IMR-90 (cell line): ENCODE data around the gene INPP5A. TPM values are rescaled to one million over a fixed set of nuclear protein-coding genes. Genes with fewer than 3 reads are reported as not detected.

Experiments
- ATAC-seq: fragments of 200-7000 bp; cut with Tn5 transposase; 2 replicates; pipeline ENCODE4 v1.9.1; 2020; ENCODE audit warnings: low read depth, mild to moderate bottlenecking, moderate library complexity
- BruUV-seq: library from RNA; stranded (reverse); fragments of 400-500 nt; replicated peaks from 2 replicates; lab custom pipeline; 2021; lab: Mats Ljungman, UMichigan
- CTCF ChIA-PET: fragments of 300-600 bp; formaldehyde crosslinking; extraction: SDS; loops from one replicate; lab custom pipeline; 2021; ENCODE audit warnings: antibody characterized with exemption; lab: Yijun Ruan, JAX
- POLR2A ChIA-PET: fragments of 300-600 bp; sonication (Branson Sonifier 250); formaldehyde crosslinking; loops from one replicate; lab custom pipeline; 2022; ENCODE audit warnings: antibody characterized with exemption; ENCODE audit not compliant: unreplicated experiment; lab: Charles Lee
- DNase-seq: peaks from one replicate; pipeline ENCODE4 v3.0.0; 2013
- H2AFZ ChIP-seq: replicated peaks from 2 replicates; pipeline ENCODE3; 2013; ENCODE audit warnings: low read length, mild to moderate bottlenecking; ENCODE audit not compliant: poor library complexity
- H2AK5ac ChIP-seq: 2 replicates; pipeline ENCODE4 v1.6.1; 2013; ENCODE audit warnings: low read depth, low read length, inconsistent platforms
- H2AK9ac ChIP-seq: replicated peaks from 2 replicates; pipeline ENCODE3; 2013; ENCODE audit warnings: mild to moderate bottlenecking, low read depth, low read length, moderate library complexity; ENCODE audit not compliant: poor library complexity
- H2BK120ac ChIP-seq: 2 replicates; pipeline ENCODE4 v1.6.1; 2013; ENCODE audit warnings: low read depth, low read length, inconsistent platforms
- H2BK15ac ChIP-seq: 3 replicates; pipeline ENCODE4 v1.6.1; 2013; ENCODE audit warnings: low read depth, low read length, inconsistent platforms
- H2BK20ac ChIP-seq: 2 replicates; pipeline ENCODE4 v1.6.1; 2013; ENCODE audit warnings: low read depth, mild to moderate bottlenecking, inconsistent platforms, low read length, moderate library complexity
- H2BK5ac ChIP-seq: 2 replicates; pipeline ENCODE4 v1.6.1; 2013; ENCODE audit warnings: mild to moderate bottlenecking, low read depth, low read length, inconsistent platforms; ENCODE audit not compliant: poor library complexity, severe bottlenecking
- H3K14ac ChIP-seq: replicated peaks from 2 replicates; pipeline ENCODE4 v1.6.1; 2013; ENCODE audit warnings: low read depth, low read length, inconsistent platforms
- H3K18ac ChIP-seq: 2 replicates; pipeline ENCODE4 v1.6.1; 2013; ENCODE audit warnings: low read depth, low read length, control low read depth
- H3K23ac ChIP-seq: 2 replicates; pipeline ENCODE4 v1.6.1; 2013; ENCODE audit warnings: low read depth, low read length, inconsistent platforms
- H3K27ac ChIP-seq: 2 replicates; pipeline ENCODE4 v1.5.1; 2013; ENCODE audit warnings: mild to moderate bottlenecking, control low read depth, low read length; ENCODE audit not compliant: insufficient read depth
- H3K27me3 ChIP-seq: 2 replicates; pipeline ENCODE4 v1.6.1; 2013; ENCODE audit warnings: low read length; ENCODE audit not compliant: control insufficient read depth, insufficient read depth
- H3K36me3 ChIP-seq: 2 replicates; pipeline ENCODE4 v1.6.1; 2013; ENCODE audit warnings: low read length, mixed read lengths; ENCODE audit not compliant: control insufficient read depth, insufficient read depth
- H3K4ac ChIP-seq: 2 replicates; pipeline ENCODE4 v1.6.1; 2013; ENCODE audit warnings: low read depth, low read length, inconsistent platforms
- H3K4me1 ChIP-seq: 2 replicates; pipeline ENCODE4 v1.6.1; 2013; ENCODE audit warnings: low read length, mixed read lengths; ENCODE audit not compliant: control insufficient read depth, insufficient read depth
- H3K4me2 ChIP-seq: 2 replicates; pipeline ENCODE4 v1.6.1; 2013; ENCODE audit warnings: low read depth, mild to moderate bottlenecking, control low read depth, low read length, moderate library complexity
- H3K4me3 ChIP-seq: 2 replicates; pipeline ENCODE4 v1.5.1; 2013; ENCODE audit warnings: low read depth, mild to moderate bottlenecking, control low read depth, low read length, moderate library complexity; ENCODE audit not compliant: insufficient read depth
- H3K56ac ChIP-seq: 2 replicates; pipeline ENCODE4 v1.6.1; 2013; ENCODE audit warnings: low read length, inconsistent platforms; ENCODE audit not compliant: insufficient read depth; ENCODE audit errors: extremely low read depth
- H3K79me1 ChIP-seq, 2 experiments: 2 replicates each; pipeline ENCODE4 v1.6.1; 2013; ENCODE audit warnings: low read length in 2 of 2, inconsistent platforms in 1 of 2, low read depth in 1 of 2
- H3K9ac ChIP-seq: 2 replicates; pipeline ENCODE4 v1.6.1; 2013; ENCODE audit warnings: low read depth, low read length, control low read depth
- H3K9me1 ChIP-seq: 2 replicates; pipeline ENCODE4 v1.6.1; 2013; ENCODE audit warnings: low read length, inconsistent platforms; ENCODE audit not compliant: insufficient read depth
- H3K9me3 ChIP-seq: 2 replicates; pipeline ENCODE4 v1.6.1; 2013; ENCODE audit warnings: low read length; ENCODE audit not compliant: control insufficient read depth, insufficient read depth
- H4K20me1 ChIP-seq: 2 replicates; pipeline ENCODE4 v1.6.1; 2013; ENCODE audit warnings: low read length, inconsistent platforms; ENCODE audit not compliant: insufficient read depth
- H4K5ac ChIP-seq: 2 replicates; pipeline ENCODE4 v1.6.1; 2013; ENCODE audit warnings: mild to moderate bottlenecking, low read depth, low read length, control low read depth
- H4K8ac ChIP-seq, 2 experiments: 2 replicates each; pipeline ENCODE4 v1.6.1; 2013; ENCODE audit warnings: low read depth in 2 of 2, low read length in 2 of 2, control low read depth in 1 of 2, inconsistent platforms in 1 of 2
- H4K91ac ChIP-seq: 2 replicates; pipeline ENCODE4 v1.6.1; 2013; ENCODE audit warnings: low read depth, low read length, inconsistent platforms; ENCODE audit not compliant: insufficient read depth
- CEBPB ChIP-seq: IDR thresholded peaks from 2 replicates; pipeline ENCODE4 v1.6.1; 2012; ENCODE audit warnings: low read depth, low read length, improper control_type of control experiment
- CHD1 ChIP-seq: IDR thresholded peaks from 2 replicates; pipeline ENCODE4 v1.6.1; 2012; ENCODE audit warnings: low read depth, low read length, improper control_type of control experiment
- CTCF ChIP-seq: conservative IDR thresholded peaks from 2 replicates; pipeline ENCODE4 v1.5.1; 2012; ENCODE audit warnings: mild to moderate bottlenecking, low read depth, low read length, improper control_type of control experiment
- ELK1 ChIP-seq: fragments of 150-350 bp; IDR thresholded peaks from 2 replicates; pipeline ENCODE4 v1.6.1; 2016; ENCODE audit warnings: low read depth, mild to moderate bottlenecking, low read length, moderate library complexity, borderline replicate concordance
- MAFK ChIP-seq: IDR thresholded peaks from 2 replicates; pipeline ENCODE4 v1.6.1; 2012; ENCODE audit warnings: low read depth, low read length, improper control_type of control experiment
- MAZ ChIP-seq: IDR thresholded peaks from 2 replicates; pipeline ENCODE4 v1.6.1; 2012; ENCODE audit warnings: low read depth, mild to moderate bottlenecking, low read length, improper control_type of control experiment, moderate library complexity, borderline replicate concordance
- MXI1 ChIP-seq: IDR thresholded peaks from 2 replicates; pipeline ENCODE4 v1.6.1; 2012; ENCODE audit warnings: low read depth, mild to moderate bottlenecking, low read length, moderate library complexity, borderline replicate concordance
- NFE2L2 ChIP-seq: fragments of 150-350 bp; IDR thresholded peaks from 2 replicates; pipeline ENCODE4 v1.6.1; 2016; ENCODE audit warnings: low read depth, mild to moderate bottlenecking, low read length
- POLR2A ChIP-seq: IDR thresholded peaks from 2 replicates; pipeline ENCODE4 v1.6.1; 2012; ENCODE audit warnings: mild to moderate bottlenecking, low read depth, low read length
- RCOR1 ChIP-seq: IDR thresholded peaks from 2 replicates; pipeline ENCODE4 v1.6.1; 2012; ENCODE audit warnings: mild to moderate bottlenecking, low read length, improper control_type of control experiment; ENCODE audit not compliant: insufficient replicate concordance
- RFX5 ChIP-seq: IDR thresholded peaks from 2 replicates; pipeline ENCODE4 v1.8.0; 2012; ENCODE audit warnings: low read depth, mild to moderate bottlenecking, low read length, moderate library complexity
- SMC3 ChIP-seq: fragments of 150-350 bp; IDR thresholded peaks from 2 replicates; pipeline ENCODE4 v1.6.1; 2016; ENCODE audit warnings: low read depth, mild to moderate bottlenecking, antibody characterized with exemption, low read length, moderate library complexity
- WGBS, 2 experiments: methylation state at CpG; one replicate each; pipeline versions ENCODE4 v1.1.5 to v1.1.7; 2013; ENCODE audit warnings: missing lambda C conversion rate in 2 of 2; ENCODE audit not compliant: insufficient read length in 1 of 2; ENCODE audit errors: extremely low coverage in 2 of 2; 5-methylcytosine and 5-hydroxymethylcytosine counted together
- dilution Hi-C: fragments of 300-500 bp; cut with HindIII; formaldehyde crosslinking; loops from one replicate; pipeline ENCODE4 v1.14.3; 2018; ENCODE audit warnings: low sequenced_read_pairs; ENCODE audit not compliant: unreplicated experiment
- in situ Hi-C: fragments of 300-500 bp; cut with MboI; formaldehyde crosslinking; loops from 3 replicates; pipeline ENCODE4 v1.14.3; 2019; ENCODE audit warnings: low sequenced_read_pairs, inconsistent platforms, mixed read lengths
- intact Hi-C: fragments of 100-400 bp; cut with micrococcal nuclease; formaldehyde crosslinking; loops from 2 replicates; pipeline ENCODE4 v1.10.0; 2022
- polyA plus RNA-seq, 3 experiments: library from polyadenylated mRNA; depleted of rRNA; stranded (reverse); fragments of >200 nt; gene quantifications; 2 replicates each; pipeline ENCODE4 v1.2.3, GENCODE V29; 2012; ENCODE audit warnings: low replicate concordance in 1 of 3
- total RNA-seq: library from RNA; depleted of rRNA; stranded (reverse); fragments of >200 nt; gene quantifications from 2 replicates; pipeline ENCODE4 v1.2.3, GENCODE V29; 2012

Gene INPP5A
- total and polyA plus RNA-seq, 2 of the 4 experiments (the other 2 are of a cell fraction), result 21.4 to 36.7 TPM

DNA sequence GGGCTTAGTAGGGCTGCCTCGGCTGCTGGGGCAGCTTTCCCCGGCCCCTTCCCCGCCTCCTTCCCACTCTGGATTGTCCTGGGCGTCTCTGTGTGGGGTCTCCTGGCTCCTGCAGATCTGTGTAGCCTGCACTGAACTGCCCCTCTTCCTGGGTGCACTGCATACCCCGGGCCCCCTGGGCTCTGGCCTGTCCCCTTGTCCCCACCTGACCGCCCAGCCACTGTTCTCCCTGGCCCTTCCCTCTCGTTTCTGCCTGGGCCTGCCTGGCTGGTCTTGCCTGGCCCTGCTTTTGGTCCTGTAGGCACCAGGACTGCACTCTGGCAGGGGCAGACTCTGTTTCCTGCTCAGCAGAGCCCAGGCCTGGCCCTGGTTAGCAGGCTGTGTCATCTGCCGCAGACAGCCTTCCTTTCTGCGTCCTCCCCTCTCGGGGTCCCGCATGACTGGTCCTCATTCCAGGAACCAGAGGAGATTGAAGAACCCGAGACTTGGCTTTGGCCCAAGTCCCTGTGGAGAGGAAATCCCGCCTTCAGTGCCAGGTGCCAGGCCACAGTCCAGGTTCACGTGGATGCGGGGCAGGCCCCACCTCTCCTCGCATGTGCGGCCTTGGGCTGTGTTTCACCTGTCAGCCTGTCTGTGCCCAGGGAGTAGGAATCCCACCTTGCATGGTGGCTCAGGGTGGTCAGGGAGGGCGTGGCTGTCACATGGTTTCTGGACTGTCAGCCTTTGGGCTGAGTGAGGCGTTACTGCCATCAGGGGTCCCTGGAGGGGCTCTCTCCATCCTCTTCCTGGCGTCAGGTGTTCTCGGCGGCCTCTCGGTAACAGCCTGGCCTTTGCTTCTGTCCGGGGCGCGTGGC is 9.2 kb downstream of the INPP5A start (continued):
- TF ChIP-seq CHD1 (no peak), MAZ (no peak), CEBPB (no peak), SMC3 (no peak), RCOR1 (no peak)

GRCh38 chr10:132547421-132547861 is 9.9 kb downstream of the INPP5A start:
- Histone ChIP-seq H3K9me3 (no peaks in the 10 kb centered on the region), H3K23ac (no peak overlapping the region), H3K4ac (no peak overlapping the region), H4K91ac (no peak overlapping the region), H4K8ac (no peak overlapping the region), H4K5ac (no peak overlapping the region), H2BK20ac (no peak overlapping the region), H3K9me1 (peaks cover 6% of the 10 kb centered on the region; the same call in 1 of the 2 replicates), H3K9ac (no peak overlapping the region), H3K56ac (no peak overlapping the region), H3K27me3 (no peaks in the 10 kb centered on the region), H3K4me2 (no peak overlapping the region), H3K4me1 (no peaks in the 10 kb centered on the region), H2AK5ac (no peak overlapping the region; the same call in 1 of the 2 replicates), H4K20me1 (peaks cover 91% of the 10 kb centered on the region), H3K4me3 (no peak overlapping the region), H3K27ac (no peak overlapping the region), H2BK120ac (no peak overlapping the region), H3K79me1 (peaks cover 18 to 79% of the 10 kb centered on the region in 2 experiments), H2AFZ (no peak overlapping the region), H2BK15ac (no peak overlapping the region), H3K14ac (no peak overlapping the region), H3K18ac (no peak overlapping the region), H2BK5ac (no peak overlapping the region), H2AK9ac (no peak overlapping the region), H3K36me3 (no peaks in the 10 kb centered on the region)
- no TSS peak for BruUV-seq
- WGBS, 2 experiments, result 93% methylated on average over 12 of the region's 22 CpGs; no CpG with 5 or more reads in 1 of the 2 experiments
- dilution Hi-C loops (no loop called here), in situ Hi-C loops (no loop called here), intact Hi-C loops (no loop called here)
- no peak for ATAC-seq
- ChIA-PET POLR2A (no interaction called here), CTCF (no interaction called here)
- DNase-seq, result no peak
- TF ChIP-seq MAZ (no peak), MAFK (no peak), RCOR1 (no peak), CTCF (no peak), NFE2L2 (no peak), POLR2A (no peak), CHD1 (no peak), RFX5 (no peak), ELK1 (no peak), CEBPB (no peak), MXI1 (no peak)
